HEK293 (cell line): ENCODE results near the gene TRIM9.

Experiments used
- HOXA7 ChIP-seq: sonication (generic); formaldehyde crosslinking; IDR thresholded peaks from 2 replicates; pipeline ENCODE4 v1.8.1; 2022; ENCODE audit warnings: missing genetic modification reagents, borderline replicate concordance
- KLF9 ChIP-seq: fragments of 450-650 bp; formaldehyde crosslinking; IDR thresholded peaks from 2 replicates; pipeline ENCODE4 v1.5.1; 2016; ENCODE audit warnings: missing biosample characterization, missing genetic modification characterization, low read depth
- MEIS1 ChIP-seq: sonication (generic); formaldehyde crosslinking; IDR thresholded peaks from 2 replicates; pipeline ENCODE4 v1.8.1; 2022; ENCODE audit warnings: missing genetic modification reagents, mild to moderate bottlenecking, borderline replicate concordance
- TCF7L2 ChIP-seq: IDR thresholded peaks from 2 replicates; pipeline ENCODE4 v1.6.1; 2011; ENCODE audit warnings: low read depth, mild to moderate bottlenecking, inconsistent platforms, low read length, moderate library complexity, borderline replicate concordance
- ZFP41 ChIP-seq: fragments of 450-650 bp; formaldehyde crosslinking; IDR thresholded peaks from 2 replicates; pipeline ENCODE4 v1.5.1; 2016; ENCODE audit warnings: missing biosample characterization, missing genetic modification characterization, borderline replicate concordance
- ZNF473 ChIP-seq: fragments of 450-650 bp; formaldehyde crosslinking; IDR thresholded peaks from 2 replicates; pipeline ENCODE4 v1.5.1; 2017; ENCODE audit warnings: missing biosample characterization, missing genetic modification characterization
- ZNF549 ChIP-seq: fragments of 450-650 bp; IDR thresholded peaks from 2 replicates; pipeline ENCODE4 v1.5.1; 2018; ENCODE audit warnings: missing biosample characterization, missing genetic modification characterization, mild to moderate bottlenecking, inconsistent platforms, moderate library complexity
- ZNF777 ChIP-seq: fragments of 450-650 bp; formaldehyde crosslinking; IDR thresholded peaks from 2 replicates; pipeline ENCODE4 v1.5.1; 2017; ENCODE audit warnings: missing biosample characterization, missing genetic modification characterization, borderline replicate concordance
- TF ChIP-seq, protein P1 (sequence below): IDR thresholded peaks from 2 replicates; pipeline ENCODE4 v1.6.1; 2011; ENCODE audit warnings: mild to moderate bottlenecking, low read depth, low read length, borderline replicate concordance
- TF ChIP-seq, protein P2 (sequence below): fragments of 450-650 bp; formaldehyde crosslinking; IDR thresholded peaks from 2 replicates; pipeline ENCODE4 v1.5.1; 2016; ENCODE audit warnings: missing biosample characterization, missing genetic modification characterization
- TF ChIP-seq, protein P3 (sequence below): fragments of 450-650 bp; IDR thresholded peaks from 2 replicates; pipeline ENCODE4 v1.5.1; 2018; ENCODE audit warnings: missing biosample characterization, mild to moderate bottlenecking, missing genetic modification characterization
- TF ChIP-seq, protein P4 (sequence below): fragments of 450-650 bp; formaldehyde crosslinking; IDR thresholded peaks from 2 replicates; pipeline ENCODE4 v1.5.1; 2016; ENCODE audit warnings: missing biosample characterization, missing genetic modification characterization

DNA sequence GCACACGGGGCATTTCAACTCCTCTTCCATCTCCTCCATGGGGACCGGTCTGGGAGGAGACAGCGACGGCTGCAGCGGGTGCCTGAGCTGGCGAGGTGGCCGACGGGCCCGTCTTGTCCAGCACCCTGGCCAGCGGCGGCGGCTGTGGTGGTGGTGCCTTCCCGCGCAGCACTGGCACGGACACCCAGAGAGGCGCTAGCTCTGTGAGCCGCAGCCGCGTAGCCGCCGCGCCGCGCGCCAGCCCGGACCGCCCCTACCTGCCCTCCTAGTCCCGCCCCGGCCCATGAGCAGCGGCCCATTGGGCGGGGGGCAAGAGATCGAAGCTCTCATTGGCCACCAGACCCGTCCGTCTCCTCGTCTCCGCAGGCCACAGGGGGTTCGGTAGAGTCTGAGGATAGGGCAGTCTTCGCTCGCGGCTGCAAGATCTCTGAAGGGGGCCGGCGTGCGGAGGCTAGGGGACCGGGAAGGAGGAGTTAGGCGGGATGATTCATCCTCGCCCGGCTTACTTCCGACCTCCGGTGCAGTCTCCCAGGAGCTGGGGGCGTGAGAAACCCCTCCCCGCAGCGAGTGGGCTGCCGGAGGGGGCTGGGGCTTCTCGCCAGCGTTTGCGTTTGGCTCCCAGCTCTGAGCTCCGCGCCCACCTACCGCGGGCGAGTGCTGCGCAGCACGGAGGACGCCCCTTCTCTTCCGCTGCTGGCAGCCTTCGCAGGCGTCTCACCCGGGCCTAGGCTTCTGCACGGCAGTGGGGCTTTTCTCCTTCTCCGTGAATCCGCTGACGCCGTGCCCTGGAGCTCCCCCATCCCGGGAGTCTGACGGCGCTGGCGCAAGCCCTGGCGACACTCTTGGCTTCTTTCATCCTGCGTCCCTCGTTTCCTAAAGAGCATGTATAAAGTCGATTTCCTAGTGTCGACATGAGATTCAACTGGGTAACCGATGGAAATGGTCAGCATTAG is at the start of gene TRIM9:
- TF ChIP-seq HOXA7 (CRISPR knock-in tag), result no peak
- TF ChIP-seq, protein P1, sequence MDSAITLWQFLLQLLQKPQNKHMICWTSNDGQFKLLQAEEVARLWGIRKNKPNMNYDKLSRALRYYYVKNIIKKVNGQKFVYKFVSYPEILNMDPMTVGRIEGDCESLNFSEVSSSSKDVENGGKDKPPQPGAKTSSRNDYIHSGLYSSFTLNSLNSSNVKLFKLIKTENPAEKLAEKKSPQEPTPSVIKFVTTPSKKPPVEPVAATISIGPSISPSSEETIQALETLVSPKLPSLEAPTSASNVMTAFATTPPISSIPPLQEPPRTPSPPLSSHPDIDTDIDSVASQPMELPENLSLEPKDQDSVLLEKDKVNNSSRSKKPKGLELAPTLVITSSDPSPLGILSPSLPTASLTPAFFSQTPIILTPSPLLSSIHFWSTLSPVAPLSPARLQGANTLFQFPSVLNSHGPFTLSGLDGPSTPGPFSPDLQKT, result no peak
- TF ChIP-seq, protein P2, sequence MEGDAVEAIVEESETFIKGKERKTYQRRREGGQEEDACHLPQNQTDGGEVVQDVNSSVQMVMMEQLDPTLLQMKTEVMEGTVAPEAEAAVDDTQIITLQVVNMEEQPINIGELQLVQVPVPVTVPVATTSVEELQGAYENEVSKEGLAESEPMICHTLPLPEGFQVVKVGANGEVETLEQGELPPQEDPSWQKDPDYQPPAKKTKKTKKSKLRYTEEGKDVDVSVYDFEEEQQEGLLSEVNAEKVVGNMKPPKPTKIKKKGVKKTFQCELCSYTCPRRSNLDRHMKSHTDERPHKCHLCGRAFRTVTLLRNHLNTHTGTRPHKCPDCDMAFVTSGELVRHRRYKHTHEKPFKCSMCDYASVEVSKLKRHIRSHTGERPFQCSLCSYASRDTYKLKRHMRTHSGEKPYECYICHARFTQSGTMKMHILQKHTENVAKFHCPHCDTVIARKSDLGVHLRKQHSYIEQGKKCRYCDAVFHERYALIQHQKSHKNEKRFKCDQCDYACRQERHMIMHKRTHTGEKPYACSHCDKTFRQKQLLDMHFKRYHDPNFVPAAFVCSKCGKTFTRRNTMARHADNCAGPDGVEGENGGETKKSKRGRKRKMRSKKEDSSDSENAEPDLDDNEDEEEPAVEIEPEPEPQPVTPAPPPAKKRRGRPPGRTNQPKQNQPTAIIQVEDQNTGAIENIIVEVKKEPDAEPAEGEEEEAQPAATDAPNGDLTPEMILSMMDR, result no peak
- TF ChIP-seq, protein P3, sequence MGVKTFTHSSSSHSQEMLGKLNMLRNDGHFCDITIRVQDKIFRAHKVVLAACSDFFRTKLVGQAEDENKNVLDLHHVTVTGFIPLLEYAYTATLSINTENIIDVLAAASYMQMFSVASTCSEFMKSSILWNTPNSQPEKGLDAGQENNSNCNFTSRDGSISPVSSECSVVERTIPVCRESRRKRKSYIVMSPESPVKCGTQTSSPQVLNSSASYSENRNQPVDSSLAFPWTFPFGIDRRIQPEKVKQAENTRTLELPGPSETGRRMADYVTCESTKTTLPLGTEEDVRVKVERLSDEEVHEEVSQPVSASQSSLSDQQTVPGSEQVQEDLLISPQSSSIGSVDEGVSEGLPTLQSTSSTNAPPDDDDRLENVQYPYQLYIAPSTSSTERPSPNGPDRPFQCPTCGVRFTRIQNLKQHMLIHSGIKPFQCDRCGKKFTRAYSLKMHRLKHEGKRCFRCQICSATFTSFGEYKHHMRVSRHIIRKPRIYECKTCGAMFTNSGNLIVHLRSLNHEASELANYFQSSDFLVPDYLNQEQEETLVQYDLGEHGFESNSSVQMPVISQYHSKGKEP (tag by site-specific recombination), result no peak
- no peak for TF ChIP-seq ZNF777
- TF ChIP-seq TCF7L2, result 0 out of 2 replicates have a peak, but pooled peaks have one; percentile 17
- TF ChIP-seq KLF9 (tag by site-specific recombination), result peak; percentile 74
- TF ChIP-seq ZNF473 (tag by site-specific recombination), result no peak
- TF ChIP-seq ZNF549 (tag by site-specific recombination), result no peak
- TF ChIP-seq, protein P4, sequence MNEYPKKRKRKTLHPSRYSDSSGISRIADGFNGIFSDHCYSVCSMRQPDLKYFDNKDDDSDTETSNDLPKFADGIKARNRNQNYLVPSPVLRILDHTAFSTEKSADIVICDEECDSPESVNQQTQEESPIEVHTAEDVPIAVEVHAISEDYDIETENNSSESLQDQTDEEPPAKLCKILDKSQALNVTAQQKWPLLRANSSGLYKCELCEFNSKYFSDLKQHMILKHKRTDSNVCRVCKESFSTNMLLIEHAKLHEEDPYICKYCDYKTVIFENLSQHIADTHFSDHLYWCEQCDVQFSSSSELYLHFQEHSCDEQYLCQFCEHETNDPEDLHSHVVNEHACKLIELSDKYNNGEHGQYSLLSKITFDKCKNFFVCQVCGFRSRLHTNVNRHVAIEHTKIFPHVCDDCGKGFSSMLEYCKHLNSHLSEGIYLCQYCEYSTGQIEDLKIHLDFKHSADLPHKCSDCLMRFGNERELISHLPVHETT, result no peak; the same call in 1 of the 2 replicates
- TF ChIP-seq ZFP41 (tag by site-specific recombination), result no peak
- TF ChIP-seq MEIS1 (CRISPR knock-in tag), result no peak
